ENCODE data around the gene CPPED1.

Gene CPPED1

GRCh38 chr16:12788758-12789157 lies 14.9 kb downstream of the CPPED1 start:
- no peaks in the 10 kb centered on the region for H3K36me3 ChIP-seq (ENCODE audit: control insufficient read depth in 1 of 2, insufficient read depth in 2 of 2, low read length in 2 of 2)
- H2BK12ac ChIP-seq (ENCODE audit: low read length): no peak overlapping the region
- H2AFZ ChIP-seq (ENCODE audit: insufficient read depth, low read length, poor library complexity): no peak overlapping the region
- H2BK5ac ChIP-seq (ENCODE audit: low read depth, low read length, poor library complexity): no peak overlapping the region
- H3K79me2 ChIP-seq (ENCODE audit: control insufficient read depth, insufficient read depth, low read length, poor library complexity): no peaks in the 10 kb centered on the region
- no peak overlapping the region for H4K12ac ChIP-seq (ENCODE audit: low read depth, low read length)
- H3K9ac ChIP-seq (ENCODE audit: low read length): no peak overlapping the region
- no peak overlapping the region for H3K14ac ChIP-seq (ENCODE audit: low read length)
- DNase-seq: no peak
- no peak overlapping the region for H3K4me2 ChIP-seq (ENCODE audit: low read length)
- no peak overlapping the region for H3K23ac ChIP-seq (ENCODE audit: low read length)
- peaks cover 8% of the 10 kb centered on the region for H3K9me3 ChIP-seq (ENCODE audit: insufficient read depth, low read depth, low read length)
- no peak overlapping the region for H4K91ac ChIP-seq (ENCODE audit: low read depth, low read length)
- no peak overlapping the region for H2AK5ac ChIP-seq (ENCODE audit: low read length)
- no peak overlapping the region for H3K18ac ChIP-seq (ENCODE audit: low read length)
- no CpG with 5 or more reads among the region's 7 CpGs for WGBS (ENCODE audit: extremely low coverage, insufficient coverage, insufficient read length)
- H3K4me1 ChIP-seq (ENCODE audit: control insufficient read depth in 1 of 2, insufficient read depth in 2 of 2, low read length in 2 of 2): no peaks in the 10 kb centered on the region
- H4K8ac ChIP-seq (ENCODE audit: low read depth, low read length): no peak overlapping the region
- H3K27ac ChIP-seq (ENCODE audit: low read depth, low read length): no peak overlapping the region
- no peaks in the 10 kb centered on the region for H3K27me3 ChIP-seq (ENCODE audit: insufficient read depth, low read length)
- no peak overlapping the region for H3K4ac ChIP-seq (ENCODE audit: low read depth, low read length)
- no peaks in the 10 kb centered on the region for H3K79me1 ChIP-seq (ENCODE audit: low read length)
- no peak overlapping the region for H2BK120ac ChIP-seq (ENCODE audit: insufficient read depth, low read length, poor library complexity)
- H3K4me3 ChIP-seq (ENCODE audit: low read depth, low read length): no peak overlapping the region

GRCh38 chr16:12786081-12786480 lies 17.6 kb downstream of the CPPED1 start:
- H3K4me2 ChIP-seq (ENCODE audit: low read length): no peak overlapping the region
- H4K12ac ChIP-seq (ENCODE audit: low read depth, low read length): no peak overlapping the region
- no peak overlapping the region for H3K14ac ChIP-seq (ENCODE audit: low read length)
- WGBS (ENCODE audit: extremely low coverage, insufficient coverage, insufficient read length): no CpG with 5 or more reads among the region's 6 CpGs
- H2BK12ac ChIP-seq (ENCODE audit: low read length): no peak overlapping the region
- H3K27me3 ChIP-seq (ENCODE audit: insufficient read depth, low read length): no peaks in the 10 kb centered on the region
- no peak overlapping the region for H4K91ac ChIP-seq (ENCODE audit: low read depth, low read length)
- H3K4ac ChIP-seq (ENCODE audit: low read depth, low read length): no peak overlapping the region
- H3K9me3 ChIP-seq (ENCODE audit: insufficient read depth, low read depth, low read length): peaks cover 2% of the 10 kb centered on the region
- no peaks in the 10 kb centered on the region for H3K4me1 ChIP-seq (ENCODE audit: control insufficient read depth in 1 of 2, insufficient read depth in 2 of 2, low read length in 2 of 2)
- no peaks in the 10 kb centered on the region for H3K79me2 ChIP-seq (ENCODE audit: control insufficient read depth, insufficient read depth, low read length, poor library complexity)
- no peak for DNase-seq
- no peak overlapping the region for H3K9ac ChIP-seq (ENCODE audit: low read length)
- H3K36me3 ChIP-seq (ENCODE audit: control insufficient read depth in 1 of 2, insufficient read depth in 2 of 2, low read length in 2 of 2): no peaks in the 10 kb centered on the region
- no peak overlapping the region for H3K18ac ChIP-seq (ENCODE audit: low read length)
- no peak overlapping the region for H3K4me3 ChIP-seq (ENCODE audit: low read depth, low read length)
- H2AFZ ChIP-seq (ENCODE audit: insufficient read depth, low read length, poor library complexity): no peak overlapping the region
- no peak overlapping the region for H3K27ac ChIP-seq (ENCODE audit: low read depth, low read length)
- no peak overlapping the region for H2AK5ac ChIP-seq (ENCODE audit: low read length)
- H2BK120ac ChIP-seq (ENCODE audit: insufficient read depth, low read length, poor library complexity): no peak overlapping the region
- no peak overlapping the region for H4K8ac ChIP-seq (ENCODE audit: low read depth, low read length)
- no peaks in the 10 kb centered on the region for H3K79me1 ChIP-seq (ENCODE audit: low read length)
- no peak overlapping the region for H2BK5ac ChIP-seq (ENCODE audit: low read depth, low read length, poor library complexity)
- no peak overlapping the region for H3K23ac ChIP-seq (ENCODE audit: low read length)

GRCh38 chr16:12784076-12784475 lies 19.6 kb downstream of the CPPED1 start:
- Histone ChIP-seq H3K9ac (ENCODE audit: low read length) (no peak overlapping the region), H2BK5ac (ENCODE audit: low read depth, low read length, poor library complexity) (no peak overlapping the region), H3K36me3 (ENCODE audit: control insufficient read depth in 1 of 2, insufficient read depth in 2 of 2, low read length in 2 of 2) (peaks cover 0 to 4% of the 10 kb centered on the region in 2 experiments), H4K91ac (ENCODE audit: low read depth, low read length) (no peak overlapping the region), H2BK12ac (ENCODE audit: low read length) (no peak overlapping the region), H4K12ac (ENCODE audit: low read depth, low read length) (no peak overlapping the region), H3K27me3 (ENCODE audit: insufficient read depth, low read length) (no peaks in the 10 kb centered on the region), H3K18ac (ENCODE audit: low read length) (no peak overlapping the region), H3K9me3 (ENCODE audit: insufficient read depth, low read depth, low read length) (peaks cover 2% of the 10 kb centered on the region), H2AFZ (ENCODE audit: insufficient read depth, low read length, poor library complexity) (no peak overlapping the region), H3K14ac (ENCODE audit: low read length) (no peak overlapping the region), H3K4me1 (ENCODE audit: control insufficient read depth in 1 of 2, insufficient read depth in 2 of 2, low read length in 2 of 2) (no peaks in the 10 kb centered on the region), H2BK120ac (ENCODE audit: insufficient read depth, low read length, poor library complexity) (no peak overlapping the region), H4K8ac (ENCODE audit: low read depth, low read length) (no peak overlapping the region), H3K27ac (ENCODE audit: low read depth, low read length) (no peak overlapping the region), H3K79me1 (ENCODE audit: low read length) (no peaks in the 10 kb centered on the region), H3K4me3 (ENCODE audit: low read depth, low read length) (no peak overlapping the region), H2AK5ac (ENCODE audit: low read length) (no peak overlapping the region), H3K4me2 (ENCODE audit: low read length) (no peak overlapping the region), H3K79me2 (ENCODE audit: control insufficient read depth, insufficient read depth, low read length, poor library complexity) (no peaks in the 10 kb centered on the region), H3K23ac (ENCODE audit: low read length) (no peak overlapping the region), H3K4ac (ENCODE audit: low read depth, low read length) (no peak overlapping the region)
- DNase-seq: no peak

GRCh38 chr16:12781777-12782176 lies 21.9 kb downstream of the CPPED1 start:
- Histone ChIP-seq H3K14ac (ENCODE audit: low read length) (no peak overlapping the region), H3K4me1 (ENCODE audit: control insufficient read depth in 1 of 2, insufficient read depth in 2 of 2, low read length in 2 of 2) (no peaks in the 10 kb centered on the region), H2BK12ac (ENCODE audit: low read length) (no peak overlapping the region), H2BK5ac (ENCODE audit: low read depth, low read length, poor library complexity) (no peak overlapping the region), H3K23ac (ENCODE audit: low read length) (no peak overlapping the region), H3K79me2 (ENCODE audit: control insufficient read depth, insufficient read depth, low read length, poor library complexity) (no peaks in the 10 kb centered on the region), H4K12ac (ENCODE audit: low read depth, low read length) (no peak overlapping the region), H3K27me3 (ENCODE audit: insufficient read depth, low read length) (no peaks in the 10 kb centered on the region), H2AK5ac (ENCODE audit: low read length) (no peak overlapping the region), H3K18ac (ENCODE audit: low read length) (no peak overlapping the region), H3K36me3 (ENCODE audit: control insufficient read depth in 1 of 2, insufficient read depth in 2 of 2, low read length in 2 of 2) (peaks cover 0 to 4% of the 10 kb centered on the region in 2 experiments), H3K4me2 (ENCODE audit: low read length) (no peak overlapping the region), H3K4me3 (ENCODE audit: low read depth, low read length) (no peak overlapping the region), H3K9ac (ENCODE audit: low read length) (no peak overlapping the region), H3K27ac (ENCODE audit: low read depth, low read length) (no peak overlapping the region), H4K91ac (ENCODE audit: low read depth, low read length) (no peak overlapping the region), H4K8ac (ENCODE audit: low read depth, low read length) (no peak overlapping the region), H3K79me1 (ENCODE audit: low read length) (no peaks in the 10 kb centered on the region), H2BK120ac (ENCODE audit: insufficient read depth, low read length, poor library complexity) (no peak overlapping the region), H3K4ac (ENCODE audit: low read depth, low read length) (no peak overlapping the region), H3K9me3 (ENCODE audit: insufficient read depth, low read depth, low read length) (no peaks in the 10 kb centered on the region), H2AFZ (ENCODE audit: insufficient read depth, low read length, poor library complexity) (no peak overlapping the region)
- DNase-seq: no peak
- WGBS (ENCODE audit: extremely low coverage, insufficient coverage, insufficient read length): no CpG with 5 or more reads among the region's 8 CpGs

Data from trophoblast cell (in vitro differentiated cells and primary cell).